Keratinocyte (primary cell): ENCODE results near the gene TRPM3. TPM values are rescaled to one million over a fixed set of nuclear protein-coding genes. Genes with fewer than 3 reads are reported as not detected.

ENCODE experiments used
- DNase-seq: peaks from one replicate; pipeline ENCODE4 v3.0.0-alpha.2; 2011; ENCODE audit warnings: low read depth, missing footprints, low spot score
- FAIRE-seq: peaks from 2 replicates; lab custom pipeline; 2011; peaks lifted over from hg19 to GRCh38; lab: Jason Lieb, UNC
- H2AFZ ChIP-seq: 2 replicates; pipeline ENCODE4 v1.6.0; 2012; ENCODE audit warnings: low read length, control low read depth, inconsistent platforms; ENCODE audit not compliant: control insufficient read depth
- H3K27ac ChIP-seq: 2 replicates; pipeline ENCODE4 v1.5.1; 2011; ENCODE audit warnings: low read length; ENCODE audit not compliant: control insufficient read depth, insufficient read depth
- H3K27me3 ChIP-seq: 3 replicates; pipeline ENCODE4 v1.6.0; 2011; ENCODE audit warnings: low read length; ENCODE audit not compliant: control insufficient read depth, insufficient read depth; ENCODE audit errors: extremely low read depth
- H3K36me3 ChIP-seq, 2 experiments: 2 replicates in 1 of 2; 3 replicates in 1 of 2; pipeline ENCODE4 v1.5.1; 2011; ENCODE audit warnings: low read length in 2 of 2, mild to moderate bottlenecking in 1 of 2; ENCODE audit not compliant: control insufficient read depth in 2 of 2, insufficient read depth in 2 of 2; ENCODE audit errors: extremely low read depth in 1 of 2
- H3K4me1 ChIP-seq: 3 replicates; pipeline ENCODE4 v1.5.1; 2011; ENCODE audit warnings: low read length; ENCODE audit not compliant: control insufficient read depth, insufficient read depth; ENCODE audit errors: extremely low read depth
- H3K4me2 ChIP-seq: 3 replicates; pipeline ENCODE4 v1.6.0; 2011; ENCODE audit warnings: low read depth, low read length; ENCODE audit not compliant: control insufficient read depth, insufficient read depth; ENCODE audit errors: extremely low read depth
- H3K4me3 ChIP-seq, 3 experiments: fragments of 200-600 bp in 1 of 3; sonication (generic) in 1 of 3; 2 replicates in 2 of 3; 3 replicates in 1 of 3; pipeline ENCODE4 v1.5.1; 2011 to 2016; ENCODE audit warnings: low read length in 3 of 3, mild to moderate bottlenecking in 3 of 3, control low read depth in 2 of 3, inconsistent platforms in 1 of 3, low read depth in 1 of 3, mixed read lengths in 1 of 3, mixed run types in 1 of 3, moderate library complexity in 1 of 3; ENCODE audit not compliant: control insufficient read depth in 2 of 3, insufficient read depth in 2 of 3; ENCODE audit errors: extremely low read depth in 1 of 3
- H3K79me2 ChIP-seq: 2 replicates; pipeline ENCODE4 v1.6.0; 2012; ENCODE audit warnings: low read length; ENCODE audit not compliant: control insufficient read depth, insufficient read depth
- H3K9ac ChIP-seq: 3 replicates; pipeline ENCODE4 v1.6.0; 2011; ENCODE audit warnings: low read length; ENCODE audit not compliant: control insufficient read depth, insufficient read depth; ENCODE audit errors: extremely low read depth
- H3K9me1 ChIP-seq: 3 replicates; pipeline ENCODE4 v1.6.0; 2011; ENCODE audit warnings: low read length; ENCODE audit not compliant: control insufficient read depth, insufficient read depth; ENCODE audit errors: extremely low read depth
- H3K9me3 ChIP-seq: 2 replicates; pipeline ENCODE4 v1.5.1; 2012; ENCODE audit warnings: low read depth, low read length; ENCODE audit not compliant: control insufficient read depth
- H4K20me1 ChIP-seq: 3 replicates; pipeline ENCODE4 v1.6.0; 2011; ENCODE audit warnings: low read length; ENCODE audit not compliant: control insufficient read depth, insufficient read depth; ENCODE audit errors: extremely low read depth
- CTCF ChIP-seq, 3 experiments: IDR thresholded peaks in 1 of 3; conservative IDR thresholded peaks in 1 of 3; optimal IDR thresholded peaks in 1 of 3; 2 replicates in 2 of 3; 3 replicates in 1 of 3; pipeline versions ENCODE3 to v1.5.1; 2011; ENCODE audit warnings: low read length in 3 of 3, mild to moderate bottlenecking in 3 of 3, moderate library complexity in 2 of 3, control low read depth in 1 of 3, inconsistent platforms in 1 of 3; ENCODE audit not compliant: insufficient read depth in 2 of 3; ENCODE audit errors: extremely low read depth in 1 of 3
- EZH2 ChIP-seq: IDR thresholded peaks from one replicate; pipeline ENCODE4 v1.6.1; 2012; ENCODE audit warnings: inconsistent platforms, mild to moderate bottlenecking, low read length, moderate library complexity
- dilution Hi-C: fragments of 300-500 bp; cut with MboI; formaldehyde crosslinking; loops from one replicate; pipeline ENCODE4 v1.7.0; 2020; ENCODE audit warnings: low sequenced_read_pairs; ENCODE audit not compliant: extremely low pct_ligation_motif_present
- polyA plus RNA-seq, 5 experiments: library from polyadenylated mRNA; depleted of rRNA in 3 of 5; stranded (reverse) in 3 of 5; stranded (forward) in 1 of 5; unstranded in 1 of 5; fragments of >200 nt; gene quantifications; 1 replicate in 1 of 5; 2 replicates in 3 of 5; 3 replicates in 1 of 5; pipeline versions ENCODE4 v1.2.1 to v1.2.3, GENCODE V29; 2011 to 2012; ENCODE audit warnings: missing spikeins in 2 of 5, low read depth in 1 of 5, low replicate concordance in 1 of 5

Gene TRPM3
- polyA plus RNA-seq, 1 donor (not counting 4 experiments of a cell fraction or from before 2014, with no cell fraction given): 0.03 TPM

- Histone ChIP-seq H3K4me2 (no peak overlapping the region), H2AFZ (no peak overlapping the region), H3K9me3 (no peaks in the 10 kb centered on the region), H3K36me3 (no peaks in the 10 kb centered on the region), H3K4me3 (no peak overlapping the region), H3K9ac (no peak overlapping the region), H3K79me2 (no peaks in the 10 kb centered on the region), H3K4me1 (no peaks in the 10 kb centered on the region), H3K27me3 (no peaks in the 10 kb centered on the region), H3K9me1 (no peaks in the 10 kb centered on the region), H3K27ac (no peak overlapping the region), H4K20me1 (no peaks in the 10 kb centered on the region)
- DNase-seq (no peak), FAIRE-seq (no peak)
- dilution Hi-C loops: no loop called here
- TF ChIP-seq CTCF (optimal IDR thresholded peaks at IDR 0.05 in 1 of 3, IDR thresholded peaks at IDR 0.05 in 1 of 3, conservative IDR thresholded peaks at IDR 0.05 in 1 of 3; ENCODE audit: extremely low read depth in 1 of 3, insufficient read depth in 2 of 3, low read length in 3 of 3): no peak
- TF ChIP-seq EZH2: no peak
Observed at GRCh38 chr9:70963554-70963953, 157.9 kb downstream of the TRPM3 start.

DNA sequence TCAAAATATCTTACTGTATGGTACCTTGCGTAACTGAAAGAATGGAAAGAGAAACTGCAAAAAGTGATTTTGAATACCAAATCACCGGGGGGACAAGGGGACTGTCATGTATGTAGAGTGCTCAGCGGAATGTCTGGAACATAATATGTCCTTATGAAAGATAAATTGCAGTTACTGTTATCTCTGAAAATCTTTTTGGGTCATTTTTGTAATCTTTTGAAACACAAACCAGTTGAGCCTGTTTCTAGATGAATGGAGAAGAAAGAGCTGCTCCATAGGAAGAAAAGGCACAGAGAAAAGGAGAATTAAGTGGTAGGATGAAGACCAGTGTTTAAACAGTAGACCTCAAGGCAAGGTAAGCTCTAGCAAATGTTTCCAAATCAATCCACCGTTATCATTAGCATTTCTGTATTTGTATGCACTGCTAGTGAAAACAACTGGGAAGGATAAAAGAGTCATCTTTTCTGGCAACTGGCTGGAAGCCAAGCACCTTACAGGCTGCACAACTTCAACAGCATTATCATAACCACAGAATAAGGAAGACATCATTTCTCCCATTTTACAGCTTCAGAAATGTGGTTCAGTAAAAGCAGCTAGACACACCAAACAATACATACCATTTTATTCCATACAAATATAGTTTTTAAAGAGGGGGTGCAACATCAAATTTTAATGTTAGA, 158.5 kb downstream of the TRPM3 start:
- dilution Hi-C loops: no loop called here

More for the DNA sequence above, 158.5 kb downstream of the TRPM3 start:
- no peak overlapping the region for H3K9ac ChIP-seq
- H3K9me1 ChIP-seq: no peaks in the 10 kb centered on the region
- H2AFZ ChIP-seq: no peak overlapping the region
- H3K79me2 ChIP-seq: no peaks in the 10 kb centered on the region
- FAIRE-seq (no peak), DNase-seq (no peak)
- no peaks in the 10 kb centered on the region for H3K27me3 ChIP-seq
- no peak overlapping the region for H3K4me3 ChIP-seq
- no peak for TF ChIP-seq CTCF (optimal IDR thresholded peaks at IDR 0.05 in 1 of 3, IDR thresholded peaks at IDR 0.05 in 1 of 3, conservative IDR thresholded peaks at IDR 0.05 in 1 of 3; ENCODE audit: extremely low read depth in 1 of 3, insufficient read depth in 2 of 3, low read length in 3 of 3)
- no peak for TF ChIP-seq EZH2
- no peak overlapping the region for H3K27ac ChIP-seq
- no peaks in the 10 kb centered on the region for H3K9me3 ChIP-seq
- no peaks in the 10 kb centered on the region for H3K4me1 ChIP-seq
- H4K20me1 ChIP-seq: no peaks in the 10 kb centered on the region
- no peaks in the 10 kb centered on the region for H3K36me3 ChIP-seq
- H3K4me2 ChIP-seq: no peak overlapping the region
